K562 (cell line): ENCODE results near the gene WSCD2. TPM values are rescaled to one million over a fixed set of nuclear protein-coding genes. Genes with fewer than 3 reads are reported as not detected.
A peak's percentile ranks its signal among the peaks of the same experiment; 100 is the strongest.

Experiments used
- ERF ChIP-seq: fragments of 450-650 bp; formaldehyde crosslinking; IDR thresholded peaks from 2 replicates; pipeline ENCODE4 v1.4.0; 2020; ENCODE audit warnings: mild to moderate bottlenecking, mixed read lengths
- GMEB1 ChIP-seq: fragments of 250-450 bp; sonication (Bioruptor Pico); IDR thresholded peaks from 2 replicates; pipeline ENCODE4 v1.4.0; 2020; ENCODE audit warnings: mild to moderate bottlenecking
- MBD2 ChIP-seq: sonication (generic); IDR thresholded peaks from 2 replicates; pipeline ENCODE4 v1.6.1; 2016; ENCODE audit warnings: low read depth, borderline replicate concordance
- MTA3 ChIP-seq: fragments of 450-650 bp; formaldehyde crosslinking; IDR thresholded peaks from 2 replicates; pipeline ENCODE4 v1.6.1; 2017; ENCODE audit warnings: mild to moderate bottlenecking, borderline replicate concordance
- NCOA1 ChIP-seq: fragments of 450-650 bp; IDR thresholded peaks from 2 replicates; pipeline ENCODE4 v1.6.1; 2016; ENCODE audit warnings: low read depth
- NUFIP1 ChIP-seq: fragments of 450-650 bp; IDR thresholded peaks from 2 replicates; pipeline ENCODE4 v1.6.1; 2018; ENCODE audit not compliant: partially characterized antibody
- PRPF4 ChIP-seq: fragments of 200-400 bp; formaldehyde crosslinking; IDR thresholded peaks from one replicate; pipeline ENCODE4 v1.6.1; 2017; ENCODE audit warnings: low read length, low read depth, mild to moderate bottlenecking; ENCODE audit not compliant: insufficient read depth, poor library complexity, severe bottlenecking
- SAFB ChIP-seq: fragments of 200-400 bp; formaldehyde crosslinking; IDR thresholded peaks from 2 replicates; pipeline ENCODE4 v1.6.1; 2017; ENCODE audit warnings: low read depth, low read length, borderline replicate concordance
- SNAPC5 ChIP-seq: fragments of 250-450 bp; sonication (Bioruptor Pico); IDR thresholded peaks from 2 replicates; pipeline ENCODE4 v1.8.0; 2021; ENCODE audit warnings: moderate library complexity, mild to moderate bottlenecking, inconsistent platforms
- TAF9B ChIP-seq: fragments of 450-650 bp; IDR thresholded peaks from 2 replicates; pipeline ENCODE4 v1.6.1; 2018; ENCODE audit warnings: mild to moderate bottlenecking; ENCODE audit not compliant: partially characterized antibody
- WHSC1 ChIP-seq: IDR thresholded peaks from one replicate; pipeline ENCODE4 v1.6.1; 2012; ENCODE audit warnings: low read length, control low read depth, inconsistent platforms
- ZNF134 ChIP-seq: fragments of 250-450 bp; sonication (Bioruptor Pico); conservative IDR thresholded peaks from 2 replicates; pipeline ENCODE4 v1.4.0; 2020
- ZNF318 ChIP-seq, 2 experiments: fragments of 450-650 bp; IDR thresholded peaks; 2 replicates each; pipeline ENCODE4 v1.6.1; 2016; ENCODE audit warnings: mild to moderate bottlenecking in 2 of 2, borderline replicate concordance in 1 of 2, low read depth in 1 of 2, moderate library complexity in 1 of 2
- ZNF395 ChIP-seq: fragments of 200-800 bp; sonication (Bioruptor generic); IDR thresholded peaks from 2 replicates; pipeline ENCODE4 v1.6.1; 2017; ENCODE audit warnings: missing genetic modification characterization, missing compliant biosample characterization
- ZNF77 ChIP-seq: fragments of 250-450 bp; sonication (Bioruptor Pico); IDR thresholded peaks from 2 replicates; pipeline ENCODE4 v1.5.0; 2020
- polyA plus RNA-seq, 8 experiments: library from polyadenylated mRNA; depleted of rRNA in 4 of 8; stranded (reverse) in 5 of 8; unstranded in 3 of 8; fragments of >200 nt; fragmentation: Nextera tagmentation in 2 of 8; fragmentation: Illumina TruSeq in 1 of 8; extraction: Ambion mirVana in 2 of 8; extraction: Trizol in 1 of 8; gene quantifications; 2 replicates each; pipeline versions ENCODE4 v1.2.1 to v1.2.3, GENCODE V29; 2011 to 2014; ENCODE audit warnings: inconsistent platforms in 1 of 8, missing spikeins in 1 of 8
- total RNA-seq, 7 experiments: library from RNA; depleted of rRNA in 6 of 7; stranded (reverse); fragments of >200 nt in 6 of 7; fragmentation: Illumina TruSeq in 2 of 7; extraction: Trizol in 2 of 7; gene quantifications; 2 replicates each; pipeline versions ENCODE4 v1.2.1 to v1.2.3, GENCODE V29; 2011 to 2021; ENCODE audit warnings: low replicate concordance in 1 of 7

WSCD2 gene
- total and polyA plus RNA-seq, 9 of the 15 experiments (the other 6 are each of a cell fraction or from before 2014, with no cell fraction given) = 0.72 to 14.1 (median 4.0) TPM

GRCh38 chr12:108119974-108120862 lies 8.9 kb upstream of the WSCD2 start (continued):
- no peak for TF ChIP-seq PRPF4
- peak; percentile 41; the same call in 1 of the 2 replicates for TF ChIP-seq ZNF134
- TF ChIP-seq GMEB1 (CRISPR knock-in tag) = 0 out of 2 replicates have a peak, but pooled peaks have one; percentile 15
- no peak for TF ChIP-seq NCOA1
- no peak for TF ChIP-seq ERF
- TF ChIP-seq SNAPC5 (CRISPR knock-in tag) = no peak
- TF ChIP-seq WHSC1 = no peak
- TF ChIP-seq ZNF318 (IDR thresholded peaks at IDR 0.05; ENCODE audit: borderline replicate concordance in 1 of 2, low read depth in 1 of 2) = no peak
- no peak for TF ChIP-seq MBD2
- TF ChIP-seq ZNF395 (CRISPR knock-in tag) = peak; percentile 24; the same call in 1 of the 2 replicates
- no peak for TF ChIP-seq TAF9B
- no peak for TF ChIP-seq ZNF77
- no peak for TF ChIP-seq SAFB
- no peak for TF ChIP-seq MTA3
- no peak for TF ChIP-seq NUFIP1
